Measurements from ENCODE around the gene PSMB10.
A peak's percentile ranks its signal among the peaks of the same experiment; 100 is the strongest.

The PSMB10 gene

GRCh38 chr16:67936124-67936879, at the start of gene PSMB10:
PSMB10 (minus strand) TSS chr16:67936850; CDS start chr16:67936749, 101 bp downstream.
- TF ChIP-seq CTCF (conservative IDR thresholded peaks at IDR 0.05; ENCODE audit: low read depth), result no peak
- CTCF ChIA-PET, result interaction anchor here (1.1 to 1.9 kb wide), 3 partner anchors 52 to 120 kb away, joined by 3 to 7 read pairs (median 4); partner anchors contain the start of gene NRN1L
- peak; percentile 51 for DNase-seq (ENCODE audit: low spot score)
- peak within 1 kb of the TSS; percentile 93 for H3K27ac ChIP-seq
- POLR2A ChIA-PET (ENCODE audit: low non-redundant PET), result no interaction called here

DNA sequence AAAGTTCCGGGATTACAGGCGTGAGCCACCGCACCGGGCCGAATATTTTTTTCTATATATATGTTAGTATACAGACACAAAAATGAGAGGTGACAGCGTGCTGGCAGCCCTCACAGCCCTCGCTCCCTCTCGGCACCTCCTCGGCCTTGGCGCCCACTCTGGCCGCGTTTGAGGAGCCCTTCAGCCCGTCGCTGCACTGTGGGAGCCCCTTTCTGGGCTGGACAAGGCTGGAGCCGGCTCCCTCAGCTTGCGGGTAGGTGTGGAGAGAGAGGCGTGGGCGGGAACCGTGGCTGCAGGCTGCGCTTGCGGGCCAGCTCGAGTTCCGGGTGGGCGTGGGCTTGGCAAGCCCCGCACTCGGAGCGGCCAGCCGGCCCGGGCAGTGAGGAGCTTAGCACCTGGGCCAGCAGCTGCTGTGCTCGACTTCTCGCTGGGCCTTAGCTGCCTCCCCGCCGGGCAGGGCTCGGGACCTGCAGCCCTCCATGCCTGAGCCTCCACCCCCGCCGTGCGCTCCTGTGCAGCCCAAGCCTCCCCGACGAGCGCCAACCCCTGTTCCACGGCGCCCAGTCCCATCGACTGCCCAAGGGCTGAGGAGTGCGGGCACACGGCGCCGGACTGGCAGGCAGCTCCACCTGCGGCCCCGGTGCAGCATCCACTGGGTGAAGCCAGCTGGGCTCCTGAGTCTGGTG, 45.5 kb upstream of the PSMB10 start:
- TF ChIP-seq CTCF (conservative IDR thresholded peaks at IDR 0.05; ENCODE audit: low read depth), result no peak
- DNase-seq (ENCODE audit: low spot score), result no peak
- POLR2A ChIA-PET (ENCODE audit: low non-redundant PET), result no interaction called here
- CTCF ChIA-PET, result interaction anchor here (0.6 kb wide), 1 partner anchor 249 kb away, joined by 5 read pairs; no protein-coding TSS in a partner anchor
- H3K27ac ChIP-seq, result no peak overlapping the region

- TF ChIP-seq CTCF (conservative IDR thresholded peaks at IDR 0.05; ENCODE audit: low read depth), result no peak
- POLR2A ChIA-PET (ENCODE audit: low non-redundant PET), result no interaction called here
Measured at GRCh38 chr16:67979955-67980678, 43.5 kb upstream of the PSMB10 start, which contains the start of gene DPEP3. DPEP3 (minus strand) TSS chr16:67980499; CDS start chr16:67980380, 119 bp downstream.

DNA sequence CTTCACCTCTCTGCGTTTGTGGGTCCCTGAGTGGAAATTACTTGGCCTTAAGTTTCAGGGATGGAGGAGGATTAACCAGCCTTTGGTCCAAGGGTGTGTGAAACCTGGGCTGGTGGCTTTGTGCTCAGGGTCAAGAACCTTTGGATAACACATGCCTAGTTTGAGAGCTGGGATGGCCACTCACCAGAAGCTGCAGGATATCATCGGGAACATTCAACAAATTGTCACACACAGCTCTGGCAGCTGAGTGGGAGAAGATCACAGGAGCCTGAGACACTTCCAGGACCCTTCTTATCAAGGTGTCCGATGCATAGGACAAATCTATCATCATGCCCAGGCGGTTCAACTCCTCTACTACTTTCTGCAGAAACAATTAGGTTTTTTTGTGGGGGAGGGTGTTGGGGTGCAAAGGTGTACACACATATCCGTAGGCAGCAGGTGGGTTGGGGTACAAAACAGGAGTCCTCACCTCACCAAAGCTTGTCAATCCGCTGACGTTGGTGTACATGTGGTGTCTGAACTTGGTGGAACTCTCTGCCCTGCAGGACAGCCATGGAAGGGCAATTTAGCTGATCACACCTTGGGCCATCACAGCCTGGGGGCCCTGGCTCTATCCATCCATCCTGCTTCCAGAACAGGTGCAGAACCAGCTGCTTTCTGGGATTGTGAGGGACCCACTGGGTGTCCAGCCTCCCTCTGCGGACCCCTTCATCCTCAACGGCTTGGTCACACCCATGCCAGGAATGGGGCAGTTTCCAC, 41.0 kb upstream of the PSMB10 start:
- H3K27ac ChIP-seq, result no peak overlapping the region
- no peak for DNase-seq (ENCODE audit: low spot score)
- ChIA-PET CTCF (interaction anchor here (0.7 kb wide), 1 partner anchor 51 kb away, joined by 3 read pairs; no protein-coding TSS in a partner anchor), POLR2A (ENCODE audit: low non-redundant PET) (no interaction called here)
- TF ChIP-seq CTCF (conservative IDR thresholded peaks at IDR 0.05; ENCODE audit: low read depth), result no peak

More at GRCh38 chr16:67979955-67980678, 43.5 kb upstream of the PSMB10 start, which contains the start of gene DPEP3:
- no peak for DNase-seq (ENCODE audit: low spot score)
- CTCF ChIA-PET, result no interaction called here
- no peak within 1 kb of the TSS for H3K27ac ChIP-seq

GRCh38 chr16:67977005-67977404, 40.4 kb upstream of the PSMB10 start:
- no peak for TF ChIP-seq CTCF (conservative IDR thresholded peaks at IDR 0.05; ENCODE audit: low read depth)
- DNase-seq (ENCODE audit: low spot score), result no peak
- CTCF ChIA-PET, result no interaction called here
- POLR2A ChIA-PET (ENCODE audit: low non-redundant PET), result no interaction called here
- H3K27ac ChIP-seq, result no peak overlapping the region
